GM21381 (cell line): ENCODE results near the gene ETNK1.

Source experiments
- ATAC-seq: cut with Tn5 transposase; IDR thresholded peaks from one replicate; pipeline ENCODE4 v1.9.1; 2021; ENCODE audit warnings: mild to moderate bottlenecking, moderate library complexity; ENCODE audit not compliant: unreplicated experiment

ETNK1 gene

DNA sequence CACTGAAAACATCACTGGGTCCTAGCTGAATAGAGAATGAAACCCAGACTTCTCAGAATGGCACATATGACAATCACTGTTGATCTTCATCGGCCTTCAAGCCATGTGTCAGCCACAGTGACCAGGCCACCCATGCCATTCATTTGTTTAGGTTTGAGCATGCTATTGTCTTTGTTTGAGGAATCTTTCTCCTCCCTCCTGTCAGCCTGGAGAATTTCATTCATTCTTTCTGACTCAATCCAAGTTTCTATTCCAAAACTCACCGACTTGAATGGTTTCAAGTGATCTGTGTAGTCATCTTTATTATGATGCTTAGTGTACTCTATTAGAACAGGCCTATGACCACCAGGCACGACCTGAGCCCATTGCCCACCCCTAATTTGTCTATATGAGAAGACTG is 106.3 kb downstream of the ETNK1 start:
- no peak for ATAC-seq

DNA sequence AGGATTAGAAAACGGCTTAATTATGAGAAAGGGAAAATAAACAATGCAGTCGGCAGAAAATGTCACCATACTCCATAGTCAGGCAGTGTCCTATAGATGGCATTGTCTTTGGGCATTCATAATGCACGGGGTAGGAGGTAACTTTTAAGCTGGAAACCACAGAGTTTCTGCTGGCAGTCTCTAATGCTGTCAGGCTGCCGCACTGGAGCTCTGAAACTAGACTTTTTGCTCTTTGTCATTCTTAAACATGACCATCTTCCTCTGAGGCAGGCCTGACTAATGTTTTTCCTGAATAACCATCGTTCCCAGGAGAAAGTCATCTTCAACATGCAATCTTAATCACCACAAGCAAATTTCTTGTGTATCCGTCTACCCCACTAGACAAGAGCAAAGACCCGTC is 108.8 kb downstream of the ETNK1 start:
- no peak for ATAC-seq

DNA sequence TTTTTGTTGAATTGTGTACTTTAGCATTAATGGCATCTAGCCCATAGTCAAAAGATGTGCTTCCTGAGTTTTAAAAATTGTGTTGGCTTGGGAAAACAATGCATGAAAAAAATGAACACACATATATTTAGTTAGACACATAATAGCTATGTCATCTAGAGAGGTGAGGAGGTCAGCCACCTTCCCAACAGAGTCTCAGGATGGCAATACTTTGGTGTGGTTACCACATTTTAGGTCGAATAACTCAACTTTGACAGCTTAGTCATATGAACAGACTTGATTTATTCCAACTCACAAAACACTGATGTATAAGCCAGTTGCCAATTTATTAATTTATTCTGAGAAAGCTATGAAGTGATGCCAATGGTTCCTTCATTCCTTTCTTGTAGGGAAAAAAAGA is 114.0 kb downstream of the ETNK1 start:
- ATAC-seq = no peak
